ENCODE data around the gene PSMD7.
"Not testable (repeated sequence)": the region's sequence is repeated elsewhere in the genome, so short reads cannot be mapped to it uniquely, and the experiment has no call there.

- TF ChIP-seq EZH2 (IDR thresholded peaks at IDR 0.05; ENCODE audit: borderline replicate concordance, low read length); CTCF (conservative IDR thresholded peaks at IDR 0.05 in 1 of 2, IDR thresholded peaks at IDR 0.05 in 1 of 2; ENCODE audit: extremely low read depth in 1 of 2, insufficient read depth in 1 of 2, low read depth in 1 of 2, low read length in 2 of 2): not testable (repeated sequence)
Observed at GRCh38 chr16:74328346-74328745, 31.7 kb downstream of the PSMD7 start.

Measured in mammary epithelial cell (primary cell).